KBM-7 (cell line): Measurements from ENCODE around the gene CNOT8.
"Not testable (repeated sequence)": the region's sequence is repeated elsewhere in the genome, so short reads cannot be mapped to it uniquely, and the experiment has no call there.

Source experiments
- DNase-seq: peaks from one replicate; pipeline ENCODE4 v3.0.0-alpha.2; 2015
- in situ Hi-C: fragments of 300-500 bp; cut with MboI; formaldehyde crosslinking; loops from 2 replicates; pipeline ENCODE4 v1.14.3; 2020; ENCODE audit warnings: low sequenced_read_pairs, low pct_unique_long_range_greater_than_20kb, mixed read lengths

Gene CNOT8

DNA sequence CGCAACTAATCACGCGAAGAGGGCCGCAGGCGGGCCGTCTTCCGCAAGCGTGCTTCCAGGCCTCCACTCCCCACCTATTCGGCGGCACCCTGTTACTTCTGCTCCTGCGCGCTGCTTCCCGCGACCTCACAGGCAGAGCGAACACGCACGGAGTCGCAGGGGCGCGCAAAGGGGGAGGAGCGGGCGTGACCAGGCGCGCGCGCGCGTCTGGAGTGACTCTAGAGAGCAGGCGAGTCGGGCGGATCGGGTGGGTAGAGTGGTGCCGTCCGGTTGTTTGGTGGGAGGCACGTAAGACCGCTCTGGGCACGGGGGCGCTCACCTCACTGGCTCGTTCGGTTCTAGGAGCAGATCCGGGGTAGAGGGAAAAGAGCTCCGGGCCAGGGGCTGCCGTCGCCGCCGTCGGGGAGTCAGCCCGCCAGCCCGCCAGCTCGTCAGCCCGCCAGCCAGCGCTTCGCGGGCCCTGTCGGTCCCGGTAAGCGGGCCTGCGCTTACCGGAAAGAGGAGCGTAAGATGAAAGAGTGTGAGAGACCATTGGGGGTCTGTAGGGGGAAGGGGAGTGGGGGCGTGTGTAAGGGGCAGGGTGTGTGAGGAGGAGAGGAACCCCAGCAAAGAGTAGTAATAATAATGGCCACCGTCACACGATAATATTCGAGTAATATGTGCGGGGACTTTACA, at the start of gene CNOT8:
Gene CNOT8 (plus strand): TSS at position 331 of the 675 bp plus-strand sequence. CDS start 4,652 bp downstream, outside the sequence.
- in situ Hi-C loops = no loop called here
- peak; percentile 99 for DNase-seq

DNA sequence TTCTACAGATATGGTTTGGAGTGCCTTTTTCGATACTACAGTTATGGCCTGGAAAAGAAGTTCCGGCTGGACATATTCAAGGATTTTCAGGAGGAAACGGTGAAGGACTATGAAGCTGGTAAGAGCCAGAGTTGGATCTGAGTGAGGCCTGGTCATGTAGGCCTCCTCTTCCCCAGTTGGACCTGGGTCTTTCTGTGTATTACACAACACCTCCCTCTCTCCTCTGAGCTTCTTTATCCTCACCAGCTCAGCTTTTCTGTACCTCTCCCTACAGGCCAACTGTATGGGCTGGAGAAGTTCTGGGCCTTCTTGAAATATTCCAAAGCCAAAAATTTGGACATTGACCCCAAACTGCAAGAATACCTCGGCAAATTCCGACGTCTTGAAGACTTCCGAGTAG, 47.2 kb upstream of the CNOT8 start:
- in situ Hi-C loops = loop anchor here (25.0 kb wide), 1 partner anchor 149 kb away; no protein-coding TSS in a partner anchor

DNA sequence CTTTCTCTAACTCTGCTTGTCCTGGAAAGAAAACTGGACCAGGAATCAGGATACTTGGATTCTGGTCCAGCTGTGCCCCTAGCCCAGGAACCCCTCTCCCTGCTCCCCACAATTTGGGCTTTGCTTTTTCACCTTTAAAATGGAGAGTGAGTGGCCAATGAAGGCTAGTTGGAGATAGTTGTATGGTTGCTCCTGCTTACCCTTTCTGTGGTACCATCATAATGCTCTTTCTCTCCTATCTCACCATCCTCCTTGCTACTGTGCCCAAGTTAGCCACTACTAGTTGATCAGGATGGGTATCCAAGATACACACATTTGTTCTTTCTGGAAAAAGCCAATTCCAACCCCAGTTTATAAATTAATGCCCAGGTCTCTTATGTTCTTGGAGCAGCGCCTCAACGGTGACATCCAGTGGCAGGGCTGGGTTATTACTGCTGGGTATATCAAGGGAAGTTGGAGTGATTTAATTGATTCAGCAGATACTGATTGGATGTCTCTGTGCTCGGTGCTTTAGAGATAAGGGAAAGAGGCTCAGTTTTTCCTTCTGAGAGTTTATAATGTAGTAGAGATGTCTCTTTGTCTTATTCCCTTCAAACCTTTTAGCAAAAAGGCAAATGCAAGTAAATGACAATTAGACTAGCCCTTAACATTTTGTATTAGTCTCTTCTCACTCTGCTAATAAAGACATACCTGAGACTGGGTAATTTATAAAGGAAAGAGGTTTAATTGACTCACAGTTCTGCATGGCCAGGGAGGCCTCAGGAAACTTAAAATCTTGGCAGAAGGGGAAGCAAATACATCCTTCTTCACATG, 46.6 kb upstream of the CNOT8 start:
- in situ Hi-C loops = loop anchor here (25.0 kb wide), 1 partner anchor 150 kb away; no protein-coding TSS in a partner anchor
- DNase-seq = peak; percentile 66

More for the DNA sequence above, 47.2 kb upstream of the CNOT8 start:
- no peak for DNase-seq

DNA sequence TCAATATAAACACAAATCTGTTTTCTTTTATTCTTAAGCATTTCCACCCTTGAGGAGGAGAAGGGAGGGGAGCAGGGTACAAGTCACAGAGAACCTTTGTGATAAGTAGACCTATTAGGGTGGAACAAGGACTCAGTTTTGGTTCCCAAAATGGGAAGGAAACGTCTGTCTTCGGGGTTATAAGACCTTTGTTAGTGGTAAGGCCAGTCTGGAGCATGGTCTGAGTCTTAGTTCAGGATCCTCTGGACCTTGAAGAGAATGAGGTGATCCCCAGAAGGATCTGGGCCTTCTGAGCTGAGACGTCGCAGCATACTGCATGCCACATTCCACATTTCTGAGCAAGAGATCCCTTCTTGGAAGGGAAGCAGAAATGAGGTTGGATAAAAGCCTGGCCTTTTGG, 45.3 kb upstream of the CNOT8 start:
- in situ Hi-C loops = loop anchor here (25.0 kb wide), 1 partner anchor 151 kb away; no protein-coding TSS in a partner anchor

DNA sequence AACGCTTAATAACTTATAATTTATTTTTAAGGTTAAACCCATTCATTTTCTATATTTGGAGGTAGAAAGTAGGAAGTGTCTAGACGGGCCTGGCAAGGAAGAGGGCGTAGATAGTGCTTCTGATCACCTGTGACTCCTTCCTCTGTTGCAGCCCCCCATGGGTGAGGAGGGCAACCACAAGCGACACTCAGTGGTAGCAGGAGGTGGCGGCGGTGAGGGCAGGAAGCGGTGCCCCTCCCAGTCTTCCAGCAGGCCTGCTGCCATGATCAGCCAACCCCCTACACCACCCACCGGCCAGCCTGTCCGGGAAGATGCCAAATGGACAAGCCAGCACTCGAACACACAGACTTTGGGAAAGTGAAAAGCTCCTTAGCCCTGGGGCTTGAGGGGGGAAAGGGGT, 44.7 kb upstream of the CNOT8 start:
- in situ Hi-C loops = loop anchor here (25.0 kb wide), 1 partner anchor 151 kb away; no protein-coding TSS in a partner anchor
- DNase-seq = no peak

More for the DNA sequence above, 45.3 kb upstream of the CNOT8 start:
- no peak for DNase-seq

DNA sequence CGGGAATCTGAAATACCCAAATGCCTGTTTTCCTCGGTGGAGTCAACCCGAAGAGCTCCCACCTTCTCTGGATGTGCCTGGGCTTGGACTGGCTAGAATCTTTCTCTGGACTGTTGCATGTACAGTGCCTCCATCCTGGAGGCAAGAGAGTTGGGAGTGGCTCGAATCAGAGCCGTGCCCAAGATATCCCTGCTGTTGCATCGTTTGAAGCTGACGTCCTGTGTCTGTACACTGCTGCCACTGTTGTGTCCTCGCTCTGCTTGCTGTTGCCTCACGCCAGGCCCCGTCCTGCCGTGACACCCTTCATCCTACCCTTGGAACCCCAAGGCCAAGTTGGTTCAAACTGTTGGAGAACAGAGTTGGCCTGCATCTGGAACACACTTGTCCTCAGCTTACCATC, 43.4 kb upstream of the CNOT8 start:
- in situ Hi-C loops = loop anchor here (25.0 kb wide), 1 partner anchor 153 kb away; no protein-coding TSS in a partner anchor
- DNase-seq = no peak

DNA sequence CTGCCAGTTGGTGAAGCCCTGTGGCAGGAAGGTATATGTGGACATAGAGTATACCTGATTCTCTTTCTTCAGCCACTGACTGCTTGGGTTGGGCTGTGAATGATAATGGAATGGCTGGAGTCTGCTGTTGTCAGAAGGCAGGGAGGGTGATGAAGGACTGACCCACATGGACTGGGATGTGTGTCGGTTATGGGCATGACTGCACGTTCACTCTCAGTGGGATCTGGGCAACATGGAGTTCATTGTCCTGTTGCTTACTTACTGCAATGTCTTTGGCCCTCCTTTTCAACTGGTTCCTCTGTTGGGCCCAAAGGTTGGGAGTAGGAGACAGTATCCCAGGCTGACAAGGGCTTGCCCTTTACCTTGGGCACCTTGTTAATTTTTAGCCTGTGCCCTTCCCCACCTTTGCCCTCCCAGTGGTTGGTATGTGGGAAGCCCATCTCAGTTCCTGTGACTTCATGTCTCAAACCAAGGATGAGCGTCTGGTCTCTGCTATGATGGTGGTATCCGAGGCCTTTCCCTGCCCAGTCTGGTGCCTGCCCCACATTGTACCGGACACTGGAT, 42.7 kb upstream of the CNOT8 start:
- in situ Hi-C loops = loop anchor here (25.0 kb wide), 1 partner anchor 153 kb away; no protein-coding TSS in a partner anchor

DNA sequence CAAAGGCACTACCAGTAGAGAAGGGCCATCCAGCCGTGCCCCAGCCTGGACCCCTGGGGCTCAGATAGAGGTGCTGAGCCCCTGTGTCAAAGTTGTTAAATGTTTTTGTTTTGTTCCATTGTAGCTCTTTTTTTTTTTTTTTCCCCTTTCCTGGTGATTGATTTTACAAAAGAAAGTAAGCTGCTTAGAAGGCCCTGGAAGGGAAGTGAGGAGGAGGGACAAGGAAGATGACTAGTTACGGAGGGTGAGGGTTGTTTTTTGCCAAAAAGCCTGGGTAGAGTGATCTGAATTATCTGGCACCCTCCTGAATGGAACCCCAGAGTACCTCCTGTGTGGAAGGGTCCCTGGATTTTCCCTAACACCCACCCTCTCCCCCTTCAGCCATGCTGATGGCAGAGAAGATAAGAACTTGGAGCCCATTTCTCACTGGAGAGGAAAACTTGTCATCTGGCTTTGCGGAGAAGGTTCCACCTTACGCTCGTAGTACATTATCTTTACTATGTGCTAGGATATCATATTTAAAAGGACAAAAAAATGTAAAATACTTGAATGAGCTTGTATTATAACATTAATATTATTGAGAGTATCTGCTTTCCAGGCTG, 41.4 kb upstream of the CNOT8 start:
- in situ Hi-C loops = loop anchor here (25.0 kb wide), 1 partner anchor 155 kb away; no protein-coding TSS in a partner anchor
- no peak for DNase-seq

More for the DNA sequence above, 42.7 kb upstream of the CNOT8 start:
- DNase-seq = no peak

DNA sequence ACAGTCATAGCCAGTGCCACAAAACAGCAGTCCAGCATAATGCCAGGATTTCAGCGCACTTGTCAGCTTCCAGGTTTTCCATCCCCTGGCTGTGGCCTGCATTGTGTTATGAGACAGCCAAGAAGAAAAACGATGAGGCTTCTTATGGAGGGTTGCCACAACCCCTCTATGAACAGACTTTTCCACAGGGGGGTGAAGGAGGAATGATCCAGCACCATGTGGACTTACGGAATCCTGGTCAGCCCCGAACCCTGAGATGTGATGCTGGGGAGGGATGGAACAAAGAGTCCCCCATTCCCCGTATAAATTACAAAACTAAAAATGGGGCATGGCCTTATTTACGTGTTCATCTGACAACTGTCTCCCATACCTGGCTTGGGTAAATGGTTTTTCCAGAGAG, 40.6 kb upstream of the CNOT8 start:
- in situ Hi-C loops = loop anchor here (25.0 kb wide), 1 partner anchor 156 kb away; no protein-coding TSS in a partner anchor
- DNase-seq = no peak

DNA sequence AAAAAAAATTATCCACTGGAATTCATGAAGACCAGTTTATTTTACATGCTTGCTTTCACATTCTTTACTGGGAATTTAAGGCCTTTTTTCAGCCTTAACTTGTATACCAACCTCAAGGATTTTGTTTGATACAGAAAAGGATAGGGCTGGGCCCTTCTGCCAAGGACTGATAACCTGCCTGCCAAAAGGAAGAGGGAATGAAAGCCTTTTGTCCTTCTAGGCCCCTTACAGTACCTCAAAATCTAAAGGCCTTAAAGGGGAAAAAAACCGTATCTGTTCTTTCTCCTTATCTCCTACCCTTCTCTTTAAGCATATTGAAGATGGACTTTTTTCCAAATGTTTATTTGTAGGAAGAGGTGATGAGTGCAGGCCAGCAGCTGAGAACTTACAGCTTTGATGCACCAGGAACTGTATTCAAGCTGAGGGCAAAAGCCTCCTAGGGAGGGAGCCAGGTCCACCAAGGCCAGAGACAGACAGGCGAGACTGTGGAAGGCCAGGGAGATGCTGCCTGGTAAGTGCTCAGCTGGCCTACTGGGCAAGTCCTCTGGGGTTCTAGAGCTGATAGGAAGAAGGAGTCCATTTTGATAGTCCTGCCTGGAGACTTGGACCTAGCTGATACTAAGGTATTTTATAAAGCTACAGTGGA, 39.8 kb upstream of the CNOT8 start:
- in situ Hi-C loops = loop anchor here (25.0 kb wide), 1 partner anchor 156 kb away; no protein-coding TSS in a partner anchor

DNA sequence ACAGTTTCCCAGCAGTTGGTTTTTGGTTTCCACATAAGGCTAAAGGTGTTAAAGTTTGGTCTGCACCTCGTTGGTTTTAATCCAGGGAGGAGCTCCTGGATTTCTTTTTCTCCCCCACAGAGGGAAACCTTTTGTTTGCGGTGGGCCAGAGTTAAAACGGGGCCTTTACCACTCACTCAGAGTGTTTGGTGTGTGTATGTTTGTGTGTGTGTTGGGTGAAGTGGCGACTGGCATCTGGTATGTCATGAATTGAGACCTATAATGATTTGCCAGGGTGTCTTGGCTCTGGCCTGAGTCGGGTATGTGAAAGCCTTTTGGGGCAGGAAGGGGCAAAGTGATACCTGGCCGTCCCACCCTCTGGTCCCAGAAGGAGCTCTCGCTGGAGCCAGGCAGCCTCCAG, 38.9 kb upstream of the CNOT8 start:
- DNase-seq = no peak
- in situ Hi-C loops = loop anchor here (25.0 kb wide), 1 partner anchor 157 kb away; no protein-coding TSS in a partner anchor

More for the DNA sequence above, 39.8 kb upstream of the CNOT8 start:
- no peak for DNase-seq

DNA sequence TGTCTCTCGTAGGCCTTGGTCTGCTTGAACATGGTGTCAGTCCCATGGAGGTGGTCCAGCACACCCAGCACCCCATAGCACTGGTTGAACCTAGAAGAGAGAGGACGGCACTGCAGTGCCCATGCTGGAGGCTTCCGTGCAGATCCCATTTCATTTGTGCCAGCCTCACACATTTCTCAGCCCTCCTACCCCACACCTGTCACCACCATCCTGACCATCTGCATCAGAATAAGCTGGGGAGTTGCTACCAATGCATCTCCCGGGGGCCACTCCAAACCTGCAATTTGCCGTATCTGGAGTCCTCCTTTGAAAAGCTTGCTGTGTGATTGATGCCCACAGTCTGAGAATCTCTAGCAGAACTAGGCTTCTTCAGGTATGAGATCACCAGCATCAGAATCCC, 38.0 kb upstream of the CNOT8 start:
- in situ Hi-C loops = loop anchor here (25.0 kb wide), 1 partner anchor 158 kb away; no protein-coding TSS in a partner anchor

DNA sequence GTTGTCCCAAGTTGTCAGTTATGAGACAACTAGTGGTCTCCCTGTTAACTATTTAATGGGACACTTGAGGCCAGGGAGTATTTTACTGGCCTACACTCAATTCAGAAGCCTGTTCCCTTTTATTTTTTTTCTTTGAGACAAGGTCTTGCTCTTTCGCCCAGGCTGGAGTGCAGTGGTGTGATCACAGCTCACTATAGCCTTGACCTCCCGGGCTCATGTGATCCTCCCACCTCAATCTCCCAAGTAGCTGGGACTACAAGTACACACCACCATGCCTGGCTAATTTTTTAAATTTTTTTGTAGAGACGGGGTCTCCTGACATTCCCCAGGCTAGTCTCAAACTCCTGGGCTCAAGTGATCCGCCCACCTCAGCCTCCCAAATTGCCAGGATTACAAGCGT, 35.5 kb upstream of the CNOT8 start:
- not testable (repeated sequence) for DNase-seq
- in situ Hi-C loops = loop anchor here (25.0 kb wide), 1 partner anchor 161 kb away; no protein-coding TSS in a partner anchor

More for the DNA sequence above, 38.0 kb upstream of the CNOT8 start:
- no peak for DNase-seq

DNA sequence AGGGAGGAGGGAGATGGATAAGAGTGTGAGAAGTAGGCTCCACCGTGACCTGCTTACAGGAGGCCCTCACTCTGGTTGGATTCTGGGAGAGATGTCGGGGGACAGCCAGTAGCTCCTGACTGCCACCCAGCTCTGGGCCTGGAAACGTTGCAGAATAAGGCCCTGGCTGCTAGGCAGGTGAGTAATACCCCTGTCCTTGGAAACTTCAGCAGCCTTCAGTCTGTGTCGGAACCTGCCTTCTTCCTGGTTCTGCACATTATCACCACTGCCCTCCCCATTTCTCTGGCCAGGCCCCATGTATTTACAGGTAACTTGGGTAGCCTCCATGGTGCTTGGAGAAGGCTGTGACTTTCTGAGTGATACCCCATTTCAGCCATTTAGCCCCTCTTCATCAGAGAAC, 34.8 kb upstream of the CNOT8 start:
- in situ Hi-C loops = loop anchor here (25.0 kb wide), 1 partner anchor 161 kb away; no protein-coding TSS in a partner anchor
- DNase-seq = no peak

DNA sequence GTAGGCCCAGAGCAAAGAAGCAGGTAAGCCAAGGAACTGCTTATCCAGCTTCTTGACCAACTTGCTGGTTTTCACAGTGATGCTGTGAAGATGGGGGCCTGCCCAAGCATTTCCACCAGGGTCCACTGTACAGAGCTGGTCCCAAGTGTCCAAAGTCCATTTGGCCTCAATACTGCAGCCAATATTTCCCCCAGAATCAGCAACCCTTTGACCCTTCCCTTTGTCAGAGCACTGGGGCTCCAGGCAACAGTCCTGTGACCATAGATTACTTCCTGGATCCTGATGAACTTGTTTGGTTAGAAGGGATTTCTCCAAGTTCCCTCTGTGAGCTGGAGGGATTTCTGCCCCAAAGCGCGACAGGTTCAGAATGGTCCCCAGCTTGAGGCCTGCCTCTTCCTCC, 34.4 kb upstream of the CNOT8 start:
- in situ Hi-C loops = loop anchor here (25.0 kb wide), 1 partner anchor 162 kb away; no protein-coding TSS in a partner anchor
- no peak for DNase-seq

DNA sequence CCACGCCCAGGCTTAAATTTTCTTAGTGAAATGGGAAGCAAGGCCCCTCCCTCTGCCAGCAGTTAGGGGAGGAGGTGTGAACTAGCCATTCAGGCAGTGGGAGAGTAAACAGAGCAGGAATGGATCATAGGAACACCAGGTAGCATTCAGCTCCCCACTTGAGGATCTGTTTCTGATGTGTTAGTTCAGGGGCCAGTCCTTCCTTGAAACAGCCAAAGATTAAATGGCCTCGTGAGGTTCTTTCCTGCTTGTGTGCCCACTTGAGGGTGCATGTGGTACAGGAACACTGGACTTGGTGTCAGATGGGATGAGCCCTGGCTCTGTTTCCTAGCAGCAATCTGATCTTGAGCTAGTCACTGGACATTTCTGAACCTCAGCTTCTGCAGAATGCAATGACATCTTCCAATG, 29.2 kb upstream of the CNOT8 start:
- in situ Hi-C loops = no loop called here
- DNase-seq = no peak

DNA sequence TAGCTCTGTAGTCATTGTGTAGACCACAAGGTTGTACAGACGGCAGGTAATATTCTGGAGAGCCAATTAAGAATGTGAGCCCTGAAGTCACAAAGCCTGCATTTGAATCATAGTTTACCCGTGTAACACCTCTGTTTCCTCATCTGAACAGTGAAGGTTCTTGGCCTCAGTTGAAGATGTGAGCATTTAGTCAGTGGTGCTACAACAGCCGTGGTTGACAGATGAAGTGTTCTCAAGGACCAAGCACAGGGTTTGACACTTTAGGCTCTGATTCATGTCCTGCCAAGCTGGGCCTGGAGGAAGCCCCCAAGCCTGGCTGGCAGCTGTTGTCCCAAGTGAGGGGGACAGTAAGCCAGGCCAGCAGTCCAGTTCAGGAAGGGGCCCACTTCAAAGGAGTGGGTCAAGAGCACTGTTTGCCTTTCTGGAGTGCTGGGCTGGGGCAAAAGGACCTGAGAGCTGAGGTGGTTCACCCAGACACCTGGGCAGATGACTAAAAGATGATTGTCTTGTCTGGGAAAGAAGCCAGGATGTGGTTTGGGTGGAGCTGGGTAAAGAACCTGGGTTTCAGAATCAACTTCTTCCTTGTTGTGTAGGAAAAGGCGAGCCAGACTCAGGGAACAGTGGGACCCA, 28.7 kb upstream of the CNOT8 start:
- DNase-seq = no peak
- in situ Hi-C loops = no loop called here

DNA sequence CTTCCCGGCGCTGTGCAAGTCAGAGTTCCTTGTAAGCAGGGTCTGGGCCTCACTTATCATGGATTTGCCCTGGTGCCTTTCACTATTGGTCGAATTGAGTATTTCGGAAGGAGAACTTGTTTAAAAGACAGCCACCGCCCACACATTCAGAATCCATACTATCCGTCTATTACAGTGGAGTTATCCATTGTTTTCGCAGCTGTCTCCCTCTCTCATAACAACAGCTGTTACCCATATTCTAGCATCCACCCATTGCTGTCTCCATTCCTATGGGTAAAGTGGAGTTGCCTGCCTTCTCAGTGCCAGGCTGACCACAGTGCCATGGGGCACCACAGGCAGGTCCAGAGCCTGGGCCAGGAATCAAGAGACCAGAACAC, 28.2 kb upstream of the CNOT8 start:
- no peak for DNase-seq
- in situ Hi-C loops = no loop called here
